ENCODE measurements around the gene NLRP12. TPM values are rescaled to one million over a fixed set of nuclear protein-coding genes. Genes with fewer than 3 reads are reported as not detected.
"Not testable (repeated sequence)": the region's sequence is repeated elsewhere in the genome, so short reads cannot be mapped to it uniquely, and the experiment has no call there.

Gene NLRP12
- total RNA-seq, 1 donor from 2014 or later = not detected

DNA sequence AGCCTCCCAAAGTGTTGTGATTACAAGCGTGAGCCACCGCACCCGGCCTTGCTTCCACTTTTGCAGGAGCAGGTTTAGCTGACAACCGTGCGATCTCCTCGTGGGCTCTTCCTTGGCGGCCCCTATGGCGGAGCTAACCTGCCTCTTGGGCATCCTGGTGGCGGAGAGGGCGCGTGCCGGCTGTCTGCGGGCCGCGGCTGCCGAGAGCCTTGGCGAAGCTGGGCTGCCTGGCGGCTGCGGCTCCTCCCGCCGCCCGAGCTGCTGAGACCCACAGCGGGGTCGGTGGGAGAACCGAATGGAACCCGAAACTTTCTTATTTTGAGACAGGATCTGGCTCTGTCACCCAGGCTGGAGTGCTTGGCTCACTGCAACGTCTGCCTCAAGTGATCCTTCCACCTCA is 55.7 kb downstream of the NLRP12 start:
- H4K20me1 ChIP-seq (ENCODE audit: low read depth) = no peaks in the 10 kb centered on the region
- H3F3A ChIP-seq (ENCODE audit: low read depth) = peaks cover 8% of the 10 kb centered on the region
- peaks cover 2% of the 10 kb centered on the region for H3K9me3 Mint-ChIP-seq
- no peaks in the 10 kb centered on the region for H3K79me2 ChIP-seq (ENCODE audit: low read depth)
- H3K36me3 ChIP-seq = no peaks in the 10 kb centered on the region
- no peak overlapping the region for H3K4me3 ChIP-seq
- no peaks in the 10 kb centered on the region for H3K4me1 ChIP-seq
- TF ChIP-seq EZH2phosphoT487 (IDR thresholded peaks at IDR 0.05) (no peak), EZH2 (IDR thresholded peaks at IDR 0.05) (no peak), CTCF (IDR thresholded peaks at IDR 0.05) (no peak)
- no peak overlapping the region for H3K27ac Mint-ChIP-seq
- no peaks in the 10 kb centered on the region for H3K9me3 ChIP-seq (ENCODE audit: low read depth)
- H2AFZ ChIP-seq (replicated peaks) = no peak overlapping the region
- no peak for DNase-seq (ENCODE audit: low spot score)
- H3K27me3 Mint-ChIP-seq (ENCODE audit: insufficient read depth, low read depth) = peaks cover 4% of the 10 kb centered on the region
- H3K27ac ChIP-seq = no peak overlapping the region
- no peak overlapping the region for H3K9ac ChIP-seq
- no peak overlapping the region for H3K4me2 ChIP-seq
- H3K4me3 Mint-ChIP-seq = no peak overlapping the region
- no peaks in the 10 kb centered on the region for H3K36me3 Mint-ChIP-seq
- no peaks in the 10 kb centered on the region for H3K27me3 ChIP-seq
- H3K4me1 Mint-ChIP-seq = no peaks in the 10 kb centered on the region

GRCh38 chr19:53758991-53759390 is 65.1 kb downstream of the NLRP12 start:
- not testable (repeated sequence) for H3K4me2 ChIP-seq; H3K4me3 Mint-ChIP-seq; H3K27ac ChIP-seq; H3K9ac ChIP-seq; H3K4me1 Mint-ChIP-seq; H3K4me3 ChIP-seq; DNase-seq (ENCODE audit: low spot score); H3K27me3 Mint-ChIP-seq (ENCODE audit: insufficient read depth, low read depth); H3K27me3 ChIP-seq; H3K27ac Mint-ChIP-seq; H3K36me3 Mint-ChIP-seq; H2AFZ ChIP-seq (replicated peaks); H3K36me3 ChIP-seq; H3K79me2 ChIP-seq (ENCODE audit: low read depth); H4K20me1 ChIP-seq (ENCODE audit: low read depth); H3K9me3 Mint-ChIP-seq; H3K9me3 ChIP-seq (ENCODE audit: low read depth)
- peaks cover 23% of the 10 kb centered on the region for H3K4me1 ChIP-seq
- H3F3A ChIP-seq (ENCODE audit: low read depth) = peaks cover 11% of the 10 kb centered on the region

MicroRNAs encoded within 50 kb of the gene (microRNA counts, 767-probe panel; counts per million panel counts)
- microRNA hsa-miR-371a-3p (460 counts per million, percentile 90 among the panel's probes with 10 or more counts), microRNA hsa-miR-371a-5p (460 counts per million, percentile 90 among the panel's probes with 10 or more counts), microRNA hsa-miR-371b-3p (460 counts per million, percentile 90 among the panel's probes with 10 or more counts), microRNA hsa-miR-371b-5p (460 counts per million, percentile 90 among the panel's probes with 10 or more counts), microRNA hsa-miR-372 (460 counts per million, percentile 90 among the panel's probes with 10 or more counts), microRNA hsa-miR-373-3p (460 counts per million, percentile 90 among the panel's probes with 10 or more counts), microRNA hsa-miR-516a-3p (460 counts per million, percentile 90 among the panel's probes with 10 or more counts), microRNA hsa-miR-516a-5p (460 counts per million, percentile 90 among the panel's probes with 10 or more counts), microRNA hsa-miR-522-3p (460 counts per million, percentile 90 among the panel's probes with 10 or more counts)

Small RNA genes lying within 50 kb of the gene (microRNA-seq; reads per million reads assigned to microRNA genes)
- gene MIR1283-2 (not detected), gene MIR371A (not detected), gene MIR372 (204 reads per million, percentile 82 among the genes with 10 or more reads in this experiment), gene MIR373 (70.1 reads per million, percentile 71 among the genes with 10 or more reads in this experiment), gene MIR516A1 (not detected), gene MIR516A2 (not detected), gene MIR519A1 (20.9 reads per million, percentile 53 among the genes with 10 or more reads in this experiment), gene MIR521-1 (not detected), gene MIR522 (105 reads per million, percentile 76 among the genes with 10 or more reads in this experiment), gene MIR527 (3.3 reads per million, percentile 16 among the genes with 10 or more reads in this experiment)

Small RNA genes lying within 50 kb of the gene (small RNA-seq; reads per million reads assigned to genes)
- gene AC008753.1 = not detected
- not detected for gene MIR1283-2
- gene MIR371A = not detected
- gene MIR372 = not detected
- gene MIR373 = 10.6 reads per million, percentile 96 among the genes with 10 or more reads in this experiment
- gene MIR516A1 = not detected
- not detected for gene MIR516A2
- gene MIR519A1 = not detected
- not detected for gene MIR521-1
- gene MIR527 = not detected
- gene RNU6-1041P = not detected
- not detected for gene RNU6-165P
- not detected for gene RNU6-751P
- not detected for gene RNU6-982P

Other genes with a start within 250 kb of the NLRP12 start
- gene DPRX, start 192.3 kb downstream of the NLRP12 start, total RNA-seq (ENCODE audit: low replicate concordance) = not detected in 2 replicates
- 11.5 and 25.6 TPM in 2 replicates for gene MYADM, start 43.6 kb upstream of the NLRP12 start, total RNA-seq (ENCODE audit: low replicate concordance)
- 0.51 and 3.3 TPM in 2 replicates for gene PRKCG, start 57.9 kb upstream of the NLRP12 start, total RNA-seq (ENCODE audit: low replicate concordance)
- 6.7 and 27.3 TPM in 2 replicates for gene CACNG7, start 85.0 kb upstream of the NLRP12 start, total RNA-seq (ENCODE audit: low replicate concordance)
- 0.02 and 0.37 TPM in 2 replicates for gene CACNG8, start 138.6 kb upstream of the NLRP12 start, total RNA-seq (ENCODE audit: low replicate concordance)
- 1.0 TPM in 1 of 2 replicates, not detected in the other for gene CACNG6, start 167.3 kb upstream of the NLRP12 start, total RNA-seq (ENCODE audit: low replicate concordance)
- 0.12 TPM in 1 of 2 replicates, not detected in the other for gene VSTM1, start 239.6 kb upstream of the NLRP12 start, total RNA-seq (ENCODE audit: low replicate concordance)